B cell (primary cell): ENCODE measurements around the gene NEK3. TPM values are rescaled to one million over a fixed set of nuclear protein-coding genes. Genes with fewer than 3 reads are reported as not detected.
A peak's percentile ranks its signal among the peaks of the same experiment; 100 is the strongest.
"Not testable (repeated sequence)": the region's sequence is repeated elsewhere in the genome, so short reads cannot be mapped to it uniquely, and the experiment has no call there.

Experiments
- ATAC-seq: fragments of 200-7000 bp; cut with Tn5 transposase; one replicate; pipeline ENCODE4 v1.10.0; 2021; ENCODE audit warnings: low read depth, mild to moderate bottlenecking, moderate number of reproducible peaks, moderate library complexity
- CTCF ChIA-PET: fragments of 350-600 bp; sonication (Branson Sonifier 250); formaldehyde crosslinking; loops from one replicate; lab custom pipeline; 2021; ENCODE audit warnings: antibody characterized with exemption, inconsistent platforms; lab: Charles Lee
- POLR2A ChIA-PET: fragments of 350-600 bp; sonication (Branson Sonifier 250); formaldehyde crosslinking; loops from one replicate; lab custom pipeline; 2021; ENCODE audit warnings: antibody characterized with exemption; lab: Charles Lee
- DNase-seq: peaks from one replicate; pipeline ENCODE4 v3.0.0; 2013
- H2AFZ ChIP-seq: 2 replicates; pipeline ENCODE4 v1.6.1; 2012; ENCODE audit warnings: mild to moderate bottlenecking, low read depth, low read length; ENCODE audit not compliant: insufficient read depth, poor library complexity, severe bottlenecking
- H3K27ac ChIP-seq, 2 donors: 1 replicate in 1 of 2; 2 replicates in 1 of 2; pipeline ENCODE4 v1.5.1; 2012 to 2013; ENCODE audit warnings: low read length in 2 of 2, mild to moderate bottlenecking in 2 of 2, moderate library complexity in 1 of 2
- H3K27me3 ChIP-seq, 4 experiments: fragments of 200-600 bp in 1 of 4; sonication (generic) in 1 of 4; replicated peaks in 1 of 4; 1 replicate in 2 of 4; 2 replicates in 2 of 4; pipeline versions ENCODE4 v1.6.1 to v1.7.0; 2013 to 2016; ENCODE audit warnings: low read length in 3 of 4, mild to moderate bottlenecking in 2 of 4, mixed read lengths in 1 of 4, moderate library complexity in 1 of 4; ENCODE audit not compliant: insufficient read depth in 4 of 4, control insufficient read depth in 3 of 4; ENCODE audit errors: control extremely low read depth in 1 of 4
- H3K36me3 ChIP-seq, 2 experiments: replicated peaks in 1 of 2; 1 replicate in 1 of 2; 2 replicates in 1 of 2; pipeline versions ENCODE4 v1.6.1 to v1.7.1; 2013; ENCODE audit warnings: low read length in 1 of 2; ENCODE audit not compliant: insufficient read depth in 2 of 2, control insufficient read depth in 1 of 2; ENCODE audit errors: control extremely low read depth in 1 of 2, extremely low read depth in 1 of 2
- H3K4me1 ChIP-seq, 2 donors: fragments of 200-600 bp in 1 of 2; sonication (generic) in 1 of 2; 1 replicate in 1 of 2; 2 replicates in 1 of 2; pipeline versions ENCODE4 v1.5.1 to v1.6.1; 2013 to 2017; ENCODE audit warnings: low read length in 2 of 2; ENCODE audit not compliant: control insufficient read depth in 2 of 2, insufficient read depth in 2 of 2
- H3K4me2 ChIP-seq: replicated peaks from 2 replicates; pipeline ENCODE3; 2012; ENCODE audit warnings: mild to moderate bottlenecking, low read depth, low read length; ENCODE audit not compliant: poor library complexity, severe bottlenecking
- H3K4me3 ChIP-seq, 5 experiments: fragments of 200-600 bp in 1 of 5; sonication (generic) in 1 of 5; 1 replicate in 3 of 5; 2 replicates in 2 of 5; pipeline versions ENCODE4 v1.5.1 to v1.7.0; 2011 to 2016; ENCODE audit warnings: low read length in 4 of 5, mild to moderate bottlenecking in 4 of 5, low read depth in 2 of 5, control low read depth in 1 of 5, moderate library complexity in 1 of 5; ENCODE audit not compliant: insufficient read depth in 1 of 5; ENCODE audit errors: control extremely low read depth in 1 of 5, extremely low read depth in 1 of 5
- H3K79me2 ChIP-seq: fragments of 200-600 bp; sonication (generic); one replicate; pipeline ENCODE4 v1.6.0; 2016; ENCODE audit warnings: low read length; ENCODE audit not compliant: control insufficient read depth, insufficient read depth
- H3K9ac ChIP-seq: fragments of 200-600 bp; sonication (generic); 2 replicates; pipeline ENCODE4 v1.6.1; 2017; ENCODE audit warnings: mild to moderate bottlenecking, low read length, moderate library complexity
- H3K9me3 ChIP-seq, 3 donors: one replicate each; pipeline versions ENCODE4 v1.6.1 to v1.7.1; 2013; ENCODE audit warnings: low read length in 2 of 3; ENCODE audit not compliant: control insufficient read depth in 2 of 3, insufficient read depth in 1 of 3; ENCODE audit errors: control extremely low read depth in 1 of 3
- H4K20me1 ChIP-seq: 2 replicates; pipeline ENCODE4 v1.6.0; 2012; ENCODE audit warnings: mild to moderate bottlenecking, low read length; ENCODE audit not compliant: insufficient read depth, control insufficient read depth, poor library complexity, severe bottlenecking
- H3K27ac Mint-ChIP-seq: one replicate; pipeline ENCODE4 v1.8.0; 2021; ENCODE audit warnings: mixed read lengths
- H3K27me3 Mint-ChIP-seq: one replicate; pipeline ENCODE4 v1.8.0; 2021; ENCODE audit warnings: mixed read lengths
- H3K4me1 Mint-ChIP-seq: one replicate; pipeline ENCODE4 v1.8.0; 2021; ENCODE audit warnings: mixed read lengths
- H3K4me3 Mint-ChIP-seq: one replicate; pipeline ENCODE4 v1.8.0; 2021; ENCODE audit warnings: mixed read lengths
- H3K9me3 Mint-ChIP-seq: one replicate; pipeline ENCODE4 v1.8.0; 2022; ENCODE audit warnings: mixed read lengths; ENCODE audit not compliant: insufficient read depth
- EZH2 ChIP-seq: IDR thresholded peaks from 2 replicates; pipeline ENCODE4 v1.6.1; 2012; ENCODE audit warnings: borderline replicate concordance, low read depth, mild to moderate bottlenecking, moderate library complexity, low read length; ENCODE audit not compliant: insufficient read depth, poor library complexity, severe bottlenecking
- WGBS: methylation state at CpG from one replicate; pipeline ENCODE4 v1.1.5; 2013; ENCODE audit warnings: missing lambda C conversion rate; ENCODE audit not compliant: insufficient coverage; 5-methylcytosine and 5-hydroxymethylcytosine counted together
- intact Hi-C: fragments of 100-400 bp; cut with micrococcal nuclease; formaldehyde crosslinking; loops from one replicate; pipeline ENCODE4 v1.10.0; 2022
- polyA minus RNA-seq: library from RNA; depleted of rRNA, polyadenylated mRNA; stranded (reverse); fragments of >200 nt; gene quantifications from 2 replicates; pipeline ENCODE4 v1.2.3, GENCODE V29; 2012
- polyA plus RNA-seq: library from polyadenylated mRNA; depleted of rRNA; stranded (reverse); fragments of >200 nt; gene quantifications from 2 replicates; pipeline ENCODE4 v1.2.3, GENCODE V29; 2012
- total RNA-seq, 2 donors: library from RNA; stranded (reverse); fragments of 120-200 nt in 1 of 2; gene quantifications; 1 replicate in 1 of 2; 2 replicates in 1 of 2; pipeline versions ENCODE4 v1.2.3 to v1.2.4, GENCODE V29; 2013 to 2022

Gene NEK3, protein sequence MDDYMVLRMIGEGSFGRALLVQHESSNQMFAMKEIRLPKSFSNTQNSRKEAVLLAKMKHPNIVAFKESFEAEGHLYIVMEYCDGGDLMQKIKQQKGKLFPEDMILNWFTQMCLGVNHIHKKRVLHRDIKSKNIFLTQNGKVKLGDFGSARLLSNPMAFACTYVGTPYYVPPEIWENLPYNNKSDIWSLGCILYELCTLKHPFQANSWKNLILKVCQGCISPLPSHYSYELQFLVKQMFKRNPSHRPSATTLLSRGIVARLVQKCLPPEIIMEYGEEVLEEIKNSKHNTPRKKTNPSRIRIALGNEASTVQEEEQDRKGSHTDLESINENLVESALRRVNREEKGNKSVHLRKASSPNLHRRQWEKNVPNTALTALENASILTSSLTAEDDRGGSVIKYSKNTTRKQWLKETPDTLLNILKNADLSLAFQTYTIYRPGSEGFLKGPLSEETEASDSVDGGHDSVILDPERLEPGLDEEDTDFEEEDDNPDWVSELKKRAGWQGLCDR
- total RNA-seq (11.5 and 12.6 TPM in 2 replicates), polyA plus RNA-seq (6.0 and 8.4 TPM in 2 replicates), polyA minus RNA-seq (2.0 and 2.4 TPM in 2 replicates)
- total RNA-seq (2013) = 13.9 TPM

GRCh38 chr13:52159159-52159982, at the start of gene NEK3:
NEK3 (minus strand) TSS chr13:52159597; CDS start chr13:52156191, 3,406 bp downstream.
- Mint-ChIP-seq H3K27me3 (no peaks in the 10 kb centered on the region), H3K27ac (peak within 1 kb of the TSS; percentile 76), H3K9me3 (no peaks in the 10 kb centered on the region), H3K4me1 (peaks cover 20% of the 10 kb centered on the region), H3K4me3 (peak within 1 kb of the TSS; percentile 91)
- no peaks in the 10 kb centered on the region for H3K79me2 ChIP-seq
- H3K4me2 ChIP-seq = peak within 1 kb of the TSS; percentile 78
- H3K9ac ChIP-seq = peak within 1 kb of the TSS; percentile 75
- ChIA-PET POLR2A (no interaction called here), CTCF (interaction anchor here (0.8 to 0.9 kb wide), 3 partner anchors 292 to 345 kb away, joined by 3 read pairs; no protein-coding TSS in a partner anchor)
- H3K27me3 ChIP-seq = no peaks in the 10 kb centered on the region
- H3K36me3 ChIP-seq = no peaks in the 10 kb centered on the region
- DNase-seq (peak; percentile 67), ATAC-seq (peak; percentile 80)
- H3K4me1 ChIP-seq = peaks cover 13% of the 10 kb centered on the region in 2 donors
- no peaks in the 10 kb centered on the region for H3K9me3 ChIP-seq
- 4% methylated on average over 74 of the region's 74 CpGs for WGBS
- TF ChIP-seq EZH2 = no peak
- peak within 1 kb of the TSS; percentile 52 to 74 (median 72) for H3K4me3 ChIP-seq
- peak within 1 kb of the TSS; percentile 83 for H2AFZ ChIP-seq
- intact Hi-C loops = loop anchor here (1.0 kb wide), 2 partner anchors 36 to 147 kb away; partner anchors contain the start of gene ALG11
- no peaks in the 10 kb centered on the region for H4K20me1 ChIP-seq
- peak within 1 kb of the TSS; percentile 13 to 50 for H3K27ac ChIP-seq

- H3K36me3 ChIP-seq, H3K9me3 Mint-ChIP-seq, POLR2A ChIA-PET, H3K4me3 ChIP-seq, H3K27ac Mint-ChIP-seq, ATAC-seq, H3K4me1 Mint-ChIP-seq, H3K4me1 ChIP-seq, H3K4me2 ChIP-seq, H3K27ac ChIP-seq, H3K9ac ChIP-seq, intact Hi-C loops, H3K4me3 Mint-ChIP-seq, H3K27me3 ChIP-seq, H4K20me1 ChIP-seq, H3K9me3 ChIP-seq, CTCF ChIA-PET, H3K79me2 ChIP-seq, DNase-seq, H2AFZ ChIP-seq: not testable (repeated sequence)
- no CpG with 5 or more reads among the region's 6 CpGs for WGBS
- H3K27me3 Mint-ChIP-seq = peaks cover 20% of the 10 kb centered on the region
Measured at GRCh38 chr13:52208384-52208783, 49.0 kb upstream of the NEK3 start.

GRCh38 chr13:52207896-52208295, 48.5 kb upstream of the NEK3 start:
- H3K27ac Mint-ChIP-seq, H3K4me3 ChIP-seq, intact Hi-C loops, H3K9me3 ChIP-seq, H3K4me3 Mint-ChIP-seq, H3K4me1 ChIP-seq, H4K20me1 ChIP-seq, H3K4me1 Mint-ChIP-seq, ATAC-seq, H3K9ac ChIP-seq, H3K36me3 ChIP-seq, H2AFZ ChIP-seq, H3K4me2 ChIP-seq, H3K9me3 Mint-ChIP-seq, POLR2A ChIA-PET, H3K79me2 ChIP-seq, H3K27ac ChIP-seq, DNase-seq, CTCF ChIA-PET, H3K27me3 ChIP-seq: not testable (repeated sequence)
- peaks cover 20% of the 10 kb centered on the region for H3K27me3 Mint-ChIP-seq
- 80% methylated on average over 1 of the region's 3 CpGs for whole genome bisulfite sequencing
